ENCODE data around the gene KIF14. TPM values are rescaled to one million over a fixed set of nuclear protein-coding genes. Genes with fewer than 3 reads are reported as not detected.

Gene KIF14
- total RNA-seq: 4.3 TPM

GRCh38 chr1:200620273-200621131 is at the start of gene KIF14:
TSS of gene KIF14 (minus strand) at chr1:200620751. CDS start at chr1:200618723, 2,028 bp downstream.

DNA sequence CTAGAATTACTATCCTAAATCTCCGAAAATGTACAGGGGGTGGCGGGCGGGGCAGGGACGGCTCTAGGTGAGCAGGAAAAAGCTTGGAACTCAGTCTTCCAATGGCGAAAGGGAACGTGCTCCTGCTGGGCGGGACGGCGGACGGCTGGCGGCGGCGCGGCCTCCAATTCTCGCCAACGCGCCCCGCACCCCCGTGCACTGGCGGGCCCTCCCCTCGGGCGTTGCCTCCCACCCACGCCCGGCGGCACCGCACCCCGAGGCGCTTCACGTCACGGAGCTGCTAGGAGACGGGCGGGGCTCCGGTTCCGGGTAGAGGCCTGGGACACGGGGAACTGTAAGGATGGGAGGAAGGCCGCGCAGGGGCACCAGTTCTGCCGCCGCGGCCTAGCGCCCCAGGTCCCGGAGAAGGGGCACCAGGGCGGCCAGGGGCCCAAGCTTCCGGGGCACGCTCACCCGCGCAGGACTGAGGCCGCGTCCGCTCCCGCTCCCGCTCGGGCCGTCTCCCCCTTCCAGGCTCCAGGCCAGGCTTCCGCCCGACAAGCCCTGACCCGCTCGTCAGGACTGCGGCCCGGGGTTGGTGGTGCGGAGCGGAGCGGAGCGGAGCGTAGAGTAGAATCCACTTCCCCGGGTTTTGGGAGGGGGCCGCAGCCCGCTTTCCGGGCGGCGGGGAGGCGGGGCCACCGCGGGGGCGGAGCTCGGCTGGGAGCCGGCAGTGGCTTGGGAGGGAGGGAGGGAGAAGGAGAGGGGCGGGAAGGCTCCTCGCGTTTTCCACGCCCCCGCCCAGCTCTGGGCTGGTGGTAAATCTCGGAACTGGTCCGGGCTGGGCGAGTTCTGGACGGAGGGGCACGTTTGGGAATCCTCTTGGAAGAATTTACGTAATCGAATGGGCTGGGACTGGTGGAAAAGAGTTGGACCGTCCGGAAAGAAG is 49.0 kb upstream of the KIF14 start, which contains the start of gene DDX59:
DDX59 (minus strand) TSS at position 594 of the 928 bp plus-strand sequence. CDS start 3,167 bp downstream, outside the sequence.

Other genes with a start within 250 kb of the KIF14 start
- gene ZNF281, start 210.7 kb downstream of the KIF14 start, total RNA-seq: 45.9 TPM
- 38.0 TPM for gene DDX59, start 49.2 kb upstream of the KIF14 start, total RNA-seq
- gene CAMSAP2, start 118.1 kb upstream of the KIF14 start, total RNA-seq: 90.5 TPM